Measurements from ENCODE around the gene EMP2.
"Not testable (repeated sequence)": the region's sequence is repeated elsewhere in the genome, so short reads cannot be mapped to it uniquely, and the experiment has no call there.

EMP2 gene

GRCh38 chr16:10547708-10548107, 32.7 kb downstream of the EMP2 start:
- no peak for DNase-seq

- DNase-seq, result no peak
These were observed 37.0 kb downstream of the EMP2 start for GRCh38 chr16:10543231-10543977.

- no peak for DNase-seq
These were observed 39.0 kb downstream of the EMP2 start for GRCh38 chr16:10541366-10541765.

GRCh38 chr16:10539793-10540192, 40.6 kb downstream of the EMP2 start:
- no peak for DNase-seq

GRCh38 chr16:10539236-10539635, 41.2 kb downstream of the EMP2 start:
- no peak for DNase-seq

- DNase-seq, result no peak
These were observed 41.8 kb downstream of the EMP2 start for GRCh38 chr16:10538583-10538982.

GRCh38 chr16:10537946-10538345, 42.5 kb downstream of the EMP2 start:
- no peak for DNase-seq

GRCh38 chr16:10536814-10537389, 43.5 kb downstream of the EMP2 start:
- no peak for DNase-seq

GRCh38 chr16:10536328-10536727, 44.1 kb downstream of the EMP2 start:
- DNase-seq, result not testable (repeated sequence)

GRCh38 chr16:10535461-10535860, 44.9 kb downstream of the EMP2 start:
- no peak for DNase-seq

GRCh38 chr16:10534748-10535147, 45.6 kb downstream of the EMP2 start:
- DNase-seq, result no peak

GRCh38 chr16:10533612-10534011, 46.8 kb downstream of the EMP2 start:
- not testable (repeated sequence) for DNase-seq

- no peak for DNase-seq
These were observed 48.8 kb downstream of the EMP2 start for GRCh38 chr16:10531582-10531981.

GRCh38 chr16:10530685-10531084, 49.7 kb downstream of the EMP2 start:
- no peak for DNase-seq

GRCh38 chr16:10529895-10530669, 50.3 kb downstream of the EMP2 start:
- no peak for DNase-seq

GRCh38 chr16:10528635-10529034, 51.8 kb downstream of the EMP2 start:
- DNase-seq, result no peak

GRCh38 chr16:10526962-10527361, 53.4 kb downstream of the EMP2 start:
- no peak for DNase-seq

- DNase-seq, result no peak
These were observed 55.1 kb downstream of the EMP2 start for GRCh38 chr16:10525214-10525825.

- DNase-seq, result no peak
These were observed 57.4 kb downstream of the EMP2 start for GRCh38 chr16:10522966-10523365.

GRCh38 chr16:10521681-10522274, 58.6 kb downstream of the EMP2 start:
- no peak for DNase-seq

GRCh38 chr16:10520869-10521578, 59.4 kb downstream of the EMP2 start:
- DNase-seq, result no peak

Measured in cortex of kidney (tissue), 1 donor.